IPS-18c (cell line): Measurements from ENCODE around the gene DCDC1.

ENCODE experiments used
- H3K4me3 ChIP-seq: 2 replicates; pipeline ENCODE4 v1.7.0; 2013; ENCODE audit warnings: low read depth, mild to moderate bottlenecking, low read length, moderate library complexity; ENCODE audit not compliant: insufficient read depth
- H3K9me3 ChIP-seq: one replicate; pipeline ENCODE4 v1.6.1; 2013; ENCODE audit warnings: mild to moderate bottlenecking, low read length, moderate library complexity; ENCODE audit not compliant: control insufficient read depth, insufficient read depth

The DCDC1 gene

DNA sequence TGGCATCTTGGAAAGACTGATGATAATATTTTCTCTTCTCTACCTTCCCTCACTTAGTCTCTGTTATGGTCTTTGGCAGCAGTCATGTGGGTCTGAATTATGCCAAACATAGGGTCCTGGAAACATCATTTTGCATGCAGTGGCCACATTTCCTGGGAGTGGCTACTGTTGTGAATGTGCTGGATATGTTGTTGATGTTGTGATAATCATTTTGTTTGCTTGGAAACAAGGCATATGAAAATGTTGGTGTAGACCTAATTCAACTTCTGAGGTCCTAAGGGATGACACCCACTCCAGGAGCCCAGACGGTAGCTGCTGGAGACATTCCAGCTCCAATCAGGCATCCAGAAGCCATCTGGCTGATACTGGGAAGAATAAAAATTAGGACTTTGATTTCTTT lies 109.7 kb downstream of the DCDC1 start:
- Histone ChIP-seq H3K9me3 (no peaks in the 10 kb centered on the region), H3K4me3 (no peak overlapping the region)

DNA sequence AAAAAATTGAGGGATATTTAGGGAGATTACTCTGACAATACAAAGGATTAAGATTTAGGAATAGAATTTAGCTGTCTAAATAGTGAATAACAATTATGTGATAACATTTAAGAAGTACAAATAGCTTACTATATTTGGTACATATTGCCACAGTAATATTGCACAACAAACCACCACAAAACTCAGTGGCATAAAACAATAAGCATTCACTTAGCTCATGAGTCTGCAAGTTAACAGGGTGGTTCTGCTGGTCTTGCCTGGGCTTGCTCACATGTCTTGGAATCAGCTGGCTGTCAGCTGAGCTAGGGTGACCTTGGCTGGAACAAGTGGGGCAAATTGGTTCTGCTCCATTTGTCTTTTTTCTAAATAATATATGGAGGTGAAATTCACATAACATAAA lies 115.1 kb downstream of the DCDC1 start:
- H3K9me3 ChIP-seq, result no peaks in the 10 kb centered on the region
- no peak overlapping the region for H3K4me3 ChIP-seq

DNA sequence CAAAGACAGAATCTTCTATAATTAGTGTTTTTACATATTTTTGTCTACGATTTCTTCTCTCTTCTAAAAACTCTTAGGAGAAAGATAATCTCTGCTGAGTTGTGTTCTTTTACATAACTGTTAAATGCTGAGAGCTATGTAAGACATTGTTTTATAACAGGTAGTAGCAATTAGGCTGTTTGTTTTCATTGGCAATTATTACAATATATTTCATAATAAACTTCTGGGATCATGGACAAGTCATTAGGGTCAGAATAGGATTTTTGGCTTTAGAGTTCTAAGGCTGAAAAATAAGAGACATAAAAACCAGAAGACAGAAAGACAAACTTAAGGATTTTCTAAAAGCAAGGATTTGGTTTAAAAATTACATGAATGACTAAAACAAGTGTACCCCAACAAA lies 120.8 kb downstream of the DCDC1 start:
- no peaks in the 10 kb centered on the region for H3K9me3 ChIP-seq
- H3K4me3 ChIP-seq, result no peak overlapping the region

DNA sequence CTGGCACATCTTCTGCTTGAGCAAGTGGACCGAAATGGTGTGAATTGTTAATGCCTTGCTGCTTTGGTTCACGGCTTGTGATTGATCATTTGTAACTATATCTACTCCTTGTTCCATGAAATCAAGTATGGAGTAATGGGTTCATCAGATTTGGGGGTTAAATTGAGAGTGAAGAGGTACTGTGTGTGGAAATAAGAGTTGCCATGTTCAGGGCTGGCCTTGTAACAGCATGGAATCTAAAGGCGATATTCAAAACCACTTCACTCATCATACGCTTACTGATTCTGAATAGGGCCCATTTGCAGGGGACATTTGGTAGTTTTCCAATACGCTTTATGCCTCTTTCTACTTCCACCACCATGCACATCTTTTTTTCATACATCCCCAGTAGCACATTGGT lies 122.2 kb downstream of the DCDC1 start:
- Histone ChIP-seq H3K9me3 (no peaks in the 10 kb centered on the region), H3K4me3 (no peak overlapping the region)

DNA sequence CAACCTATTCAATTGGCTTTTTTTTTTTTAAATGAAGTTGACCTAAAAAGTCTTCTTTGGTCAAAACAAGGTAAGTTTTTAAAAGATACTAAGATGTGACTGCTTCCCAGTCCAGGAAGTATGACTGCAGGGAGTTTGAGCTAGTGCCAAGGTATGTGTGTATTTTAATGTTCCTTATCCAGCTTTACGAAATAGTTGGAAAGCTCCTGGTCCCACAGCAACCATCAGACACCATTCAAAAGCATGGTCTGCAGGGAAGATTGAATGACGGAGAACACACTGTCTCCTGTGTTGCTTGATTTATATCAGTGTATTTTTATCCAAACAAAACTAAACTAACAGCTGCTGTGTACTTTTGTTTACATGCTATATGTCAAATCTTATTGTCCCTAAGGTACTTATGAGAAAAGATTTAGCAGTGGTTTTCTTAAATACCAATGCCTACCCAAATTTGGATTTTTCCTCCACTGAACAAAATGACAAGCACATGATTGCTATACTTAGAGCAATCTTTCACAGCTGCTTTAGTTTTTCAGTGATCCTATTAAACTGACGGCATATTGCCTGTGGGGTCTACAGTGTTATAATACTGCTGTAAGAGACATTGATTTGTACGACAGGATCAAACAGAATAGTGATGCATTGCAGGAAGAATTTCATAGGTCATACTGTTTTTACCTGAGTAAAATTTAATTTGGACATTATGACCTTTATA lies 122.9 kb downstream of the DCDC1 start:
- Histone ChIP-seq H3K4me3 (no peak overlapping the region), H3K9me3 (no peaks in the 10 kb centered on the region)

DNA sequence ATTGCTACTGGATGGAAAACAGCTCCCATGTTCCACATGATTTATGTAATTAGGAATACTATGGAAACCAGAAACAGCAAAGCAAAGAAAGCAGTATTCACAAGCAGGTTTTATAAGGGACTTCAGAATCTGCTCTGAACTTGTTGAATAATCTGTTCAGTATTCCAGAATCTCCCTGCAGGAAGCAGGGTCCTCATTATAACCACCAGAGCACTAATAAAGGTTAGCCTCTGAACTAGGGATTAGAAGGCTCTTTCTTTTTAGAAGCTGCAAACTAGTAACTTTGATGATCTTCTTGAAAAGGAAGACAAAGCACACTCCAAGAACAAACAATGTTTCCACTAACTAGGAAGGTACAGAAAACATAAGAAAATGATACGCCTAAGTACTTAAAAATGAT lies 125.8 kb downstream of the DCDC1 start:
- Histone ChIP-seq H3K9me3 (no peaks in the 10 kb centered on the region), H3K4me3 (no peak overlapping the region)

DNA sequence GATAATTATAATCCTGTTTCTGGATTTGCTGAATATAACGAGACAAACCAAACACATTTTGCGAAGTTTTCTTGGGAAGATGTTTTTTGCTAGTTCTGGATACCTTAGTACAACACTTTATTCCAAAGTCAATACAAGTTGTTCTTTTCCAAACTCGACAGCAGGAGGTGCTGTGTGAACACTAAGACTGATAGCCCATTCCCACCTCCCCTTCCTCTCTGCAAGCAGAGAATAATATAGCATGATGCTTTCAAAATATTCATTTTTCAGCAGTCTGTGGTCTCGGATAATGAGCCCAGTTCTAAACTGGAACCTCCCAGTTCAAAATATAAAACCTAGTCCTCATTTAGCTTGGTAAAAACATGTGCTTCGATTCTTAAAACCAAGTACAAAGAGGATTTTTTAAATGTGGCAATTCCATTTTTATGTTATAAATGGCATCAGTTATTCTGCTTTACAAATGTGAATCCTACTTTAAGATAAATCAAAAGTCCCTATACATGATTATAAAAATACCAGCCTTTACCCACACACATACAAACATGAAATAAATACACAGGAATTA lies 129.1 kb downstream of the DCDC1 start:
- H3K9me3 ChIP-seq, result no peaks in the 10 kb centered on the region
- H3K4me3 ChIP-seq, result no peak overlapping the region

DNA sequence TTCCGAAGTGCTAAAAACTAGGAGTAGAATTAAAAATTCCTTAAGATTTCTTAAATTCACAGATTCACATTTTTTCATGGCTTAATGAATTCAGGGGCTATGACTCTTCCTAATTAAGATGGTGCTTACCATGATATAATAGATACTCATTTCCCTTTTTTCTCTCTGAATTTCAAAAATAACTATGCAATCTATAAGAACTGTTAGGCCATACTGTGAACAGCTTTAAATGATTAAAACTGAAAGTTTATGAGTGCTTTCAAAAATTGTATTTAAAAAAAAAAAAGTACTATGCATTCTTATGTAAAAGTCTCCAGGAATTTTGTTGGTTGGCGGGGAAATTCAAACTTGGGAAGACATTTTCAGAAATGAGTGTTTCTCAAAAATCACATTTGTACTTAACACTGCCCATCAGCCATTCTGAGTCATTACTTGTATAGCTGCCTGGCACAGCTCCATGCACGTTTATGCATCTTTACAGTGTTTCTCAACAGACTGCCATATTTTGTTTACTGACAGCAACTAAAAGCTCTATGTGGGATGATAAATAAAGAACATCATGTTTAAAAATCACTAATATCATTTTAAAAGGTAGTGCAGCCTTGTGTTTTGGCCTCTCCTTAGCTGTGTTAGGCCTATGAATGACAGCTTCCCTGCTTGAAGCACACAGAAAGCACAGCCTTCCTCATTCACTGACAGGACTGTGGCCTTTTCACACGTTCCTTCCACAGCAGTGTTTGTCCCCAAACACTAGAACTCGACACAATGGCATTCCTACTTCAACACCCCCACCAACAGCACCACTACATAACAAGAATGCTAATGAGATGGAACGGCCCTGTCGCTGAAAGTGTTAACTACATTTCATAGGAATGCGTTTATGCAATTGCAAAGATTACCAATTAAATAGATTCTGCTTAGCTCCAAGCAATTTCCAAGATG lies 131.4 kb downstream of the DCDC1 start:
- Histone ChIP-seq H3K9me3 (no peaks in the 10 kb centered on the region), H3K4me3 (no peak overlapping the region)

DNA sequence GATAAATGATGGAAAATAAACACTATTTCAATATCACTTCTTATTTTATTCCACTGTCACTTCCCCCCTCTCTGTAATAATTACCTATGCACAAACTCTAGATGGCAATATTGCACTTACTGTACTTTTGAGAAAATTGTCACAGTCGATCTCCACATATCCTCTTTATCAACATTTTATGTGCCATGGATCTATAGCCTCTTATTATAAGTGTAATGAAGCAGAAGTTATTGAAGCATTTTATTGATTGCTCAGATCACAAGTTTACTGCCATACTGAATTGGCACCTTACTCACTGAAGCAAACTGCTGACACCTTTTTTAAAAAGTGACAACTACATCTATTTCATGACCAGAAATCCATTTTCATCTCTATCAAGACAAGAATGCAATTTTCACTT lies 133.4 kb downstream of the DCDC1 start:
- no peak overlapping the region for H3K4me3 ChIP-seq
- H3K9me3 ChIP-seq, result no peaks in the 10 kb centered on the region

DNA sequence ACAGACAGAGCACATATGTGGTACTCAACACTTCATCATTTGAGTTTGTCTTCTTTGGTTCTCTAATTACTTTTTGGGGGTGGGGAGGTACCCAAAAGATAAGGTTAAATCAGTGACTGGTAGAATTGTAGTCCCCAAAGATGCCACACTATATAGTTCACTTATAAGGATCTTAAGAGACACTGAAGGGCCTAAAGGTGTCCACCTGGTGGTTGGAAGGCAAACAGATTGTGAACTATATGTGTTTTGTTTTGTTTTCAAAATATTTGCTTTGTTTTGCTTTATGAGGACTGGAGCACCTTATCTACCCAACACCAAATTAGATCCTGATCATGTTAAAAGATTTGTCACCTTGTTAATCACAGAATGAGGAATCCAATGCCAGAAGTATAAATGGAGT lies 136.1 kb downstream of the DCDC1 start:
- Histone ChIP-seq H3K9me3 (no peaks in the 10 kb centered on the region), H3K4me3 (no peak overlapping the region)

DNA sequence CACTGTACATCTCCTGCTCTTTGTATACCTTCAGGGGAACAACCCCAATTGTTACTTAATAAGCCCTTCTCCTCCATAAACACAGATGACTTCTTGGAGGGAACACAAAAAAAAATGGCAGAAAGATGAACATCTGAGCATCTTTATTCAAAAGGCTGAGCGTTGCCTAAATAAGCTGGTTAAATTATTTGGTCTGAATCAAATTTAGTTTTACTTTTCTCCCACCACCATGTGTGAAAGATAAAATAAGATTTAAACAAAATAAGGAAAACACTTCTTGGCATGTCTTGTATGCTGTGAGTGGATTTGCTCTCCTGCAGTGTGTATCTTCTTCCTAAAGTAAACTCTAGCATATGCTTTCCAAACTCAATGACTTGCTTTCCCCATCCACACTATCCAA lies 137.9 kb downstream of the DCDC1 start:
- Histone ChIP-seq H3K9me3 (no peaks in the 10 kb centered on the region), H3K4me3 (no peak overlapping the region)

DNA sequence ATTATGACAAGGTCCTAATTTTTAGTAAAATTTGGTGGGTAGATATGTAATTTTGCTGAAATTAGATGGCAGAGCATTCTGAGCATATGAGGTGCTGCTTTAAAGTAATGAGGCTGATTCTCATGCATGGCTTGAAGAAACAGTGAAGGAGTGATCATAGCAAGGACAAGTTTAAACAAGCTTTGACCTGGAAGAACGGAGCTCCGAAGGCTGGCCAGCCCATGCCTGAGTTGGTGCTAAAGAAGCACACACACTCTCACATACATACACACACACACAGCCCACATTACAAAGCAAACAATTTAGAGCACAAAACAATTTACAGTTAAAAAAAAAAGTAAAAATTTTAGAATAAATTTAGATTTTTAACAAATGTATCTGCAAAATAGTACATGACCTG lies 150.7 kb downstream of the DCDC1 start:
- H3K4me3 ChIP-seq, result no peak overlapping the region
- H3K9me3 ChIP-seq, result no peaks in the 10 kb centered on the region

DNA sequence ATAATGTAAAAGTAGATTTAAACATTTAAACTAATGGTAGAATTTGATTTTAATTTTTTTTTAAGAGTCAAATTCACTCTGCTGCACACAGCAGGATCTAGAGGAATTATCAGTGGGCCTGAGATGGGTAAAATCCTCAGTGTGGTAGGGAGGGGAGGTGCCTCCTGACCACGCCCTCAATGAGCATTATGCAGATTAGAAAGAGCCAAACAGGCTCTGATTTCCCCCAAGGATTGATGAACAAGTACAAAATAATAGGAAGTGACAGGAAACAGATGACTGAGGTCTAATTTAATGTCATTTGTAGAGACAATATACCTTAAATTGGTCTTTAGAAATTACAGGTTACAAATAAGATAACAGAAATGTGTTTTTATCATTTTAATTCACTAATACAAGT lies 155.2 kb downstream of the DCDC1 start:
- no peak overlapping the region for H3K4me3 ChIP-seq
- no peaks in the 10 kb centered on the region for H3K9me3 ChIP-seq

DNA sequence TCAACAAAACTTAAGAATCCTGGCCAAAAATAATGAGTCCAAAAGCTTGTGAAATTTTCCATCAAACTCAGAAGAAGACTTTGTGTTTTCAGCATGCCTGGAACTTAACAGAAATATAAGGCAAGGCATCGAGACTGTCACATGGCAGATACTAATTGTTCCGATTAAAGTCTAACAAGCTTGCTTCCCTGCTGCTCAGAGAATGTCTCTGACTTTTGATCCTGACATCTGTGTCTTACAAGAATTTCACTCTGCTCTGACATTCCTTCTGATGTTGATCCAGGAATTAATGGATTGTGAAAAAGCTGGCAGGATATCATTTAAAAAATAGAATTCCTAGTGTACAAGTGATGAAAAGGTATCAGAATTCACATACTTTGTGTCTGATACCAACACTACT lies 170.2 kb downstream of the DCDC1 start:
- no peaks in the 10 kb centered on the region for H3K9me3 ChIP-seq
- H3K4me3 ChIP-seq, result no peak overlapping the region

DNA sequence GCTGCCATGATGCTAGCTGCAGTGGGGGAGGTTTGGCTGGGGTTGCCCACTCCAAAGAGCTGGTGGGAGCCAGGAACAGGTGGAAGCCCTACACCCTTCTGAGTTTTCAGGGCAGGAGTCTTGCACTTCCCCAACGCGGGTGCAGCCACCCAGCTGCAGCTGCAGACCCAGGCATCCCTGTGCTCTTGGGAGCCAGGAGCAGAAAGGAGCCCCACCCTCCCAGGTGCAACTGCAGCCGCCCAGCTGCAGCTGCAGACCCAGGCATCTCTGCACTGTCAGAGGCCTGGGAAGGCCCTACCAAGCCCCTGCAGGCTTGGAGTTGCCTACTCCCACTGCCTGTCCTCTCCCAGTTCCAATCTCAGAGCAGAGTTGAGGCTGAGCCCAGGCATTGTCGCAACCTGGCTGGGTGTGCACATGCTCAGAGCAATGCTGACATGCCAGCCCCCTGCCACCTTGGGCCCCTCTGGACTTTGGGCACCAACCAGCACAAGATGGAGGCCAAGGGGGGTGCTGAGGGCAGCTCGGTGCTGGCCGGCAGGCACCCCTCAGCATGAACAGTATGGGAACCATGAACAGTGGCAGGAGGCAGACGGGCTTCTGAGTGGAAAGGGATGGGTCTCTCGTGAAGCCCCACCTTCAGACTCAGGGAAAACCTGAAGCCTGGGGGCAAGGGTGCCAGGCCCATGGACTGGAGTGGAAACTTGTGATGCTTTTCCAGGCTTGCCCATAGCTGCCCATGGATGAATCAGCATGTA lies 195.4 kb downstream of the DCDC1 start:
- H3K9me3 ChIP-seq, result peaks cover 7% of the 10 kb centered on the region
- H3K4me3 ChIP-seq, result no peak overlapping the region

DNA sequence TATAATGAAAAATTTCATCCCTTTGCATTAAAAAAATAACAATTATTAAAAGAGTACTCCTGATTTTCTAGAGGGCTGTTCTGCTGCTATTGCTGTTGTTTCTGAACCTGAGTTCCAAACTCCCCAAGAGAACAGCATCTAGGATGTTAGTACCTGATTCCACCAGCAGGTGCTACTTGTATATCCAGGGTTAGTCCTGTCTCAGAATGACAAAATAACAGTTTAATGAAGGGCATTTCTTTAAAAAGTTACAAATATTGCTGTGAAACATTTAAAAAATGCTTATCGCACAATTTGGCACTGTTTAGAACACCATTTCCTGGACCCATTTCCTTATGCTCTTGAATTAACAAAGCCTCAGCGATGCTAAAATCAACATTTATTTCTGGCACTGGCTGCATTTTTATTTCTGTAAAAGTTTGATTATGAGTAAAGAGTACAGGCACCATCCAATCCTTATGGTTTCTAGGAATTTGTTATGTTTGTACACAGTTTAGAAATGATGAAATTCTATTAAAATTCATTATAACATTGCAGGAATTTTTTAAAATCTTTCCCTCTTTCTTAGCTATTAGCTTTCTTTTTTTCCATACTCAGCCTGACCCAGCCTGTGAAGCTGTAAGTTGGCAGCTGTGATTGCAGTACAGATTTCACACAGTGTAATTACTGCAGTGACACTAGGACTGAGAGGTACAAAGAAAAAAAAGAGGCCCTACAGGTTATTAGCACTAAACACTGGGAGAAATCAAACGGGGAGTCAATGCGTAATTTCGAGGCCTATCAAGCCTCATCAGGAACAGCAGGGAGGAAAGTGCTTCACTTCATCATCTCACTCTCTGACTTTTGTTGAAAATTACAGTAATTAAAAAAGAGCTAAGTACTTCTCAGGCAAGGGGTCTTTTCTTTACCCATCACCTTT lies 208.8 kb downstream of the DCDC1 start:
- Histone ChIP-seq H3K9me3 (no peaks in the 10 kb centered on the region), H3K4me3 (no peak overlapping the region)

DNA sequence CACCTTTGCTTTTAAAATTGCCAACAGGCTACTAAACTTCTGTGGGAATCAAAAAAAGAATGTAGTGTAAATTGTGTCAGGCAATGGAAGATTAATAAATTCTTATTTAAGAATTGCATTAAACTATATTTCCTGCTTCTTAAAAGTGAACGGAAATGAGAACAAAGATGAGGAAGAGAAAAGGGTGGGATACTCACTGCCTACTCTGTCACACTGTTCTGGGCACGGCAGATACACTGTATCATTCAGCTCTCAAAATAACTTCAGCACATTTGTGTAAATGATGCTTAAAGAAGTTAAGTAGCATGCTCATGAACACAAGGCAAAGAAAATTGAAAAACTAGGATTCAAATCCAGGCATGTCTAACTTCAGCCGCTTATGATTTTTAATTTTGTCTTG lies 218.7 kb downstream of the DCDC1 start:
- no peaks in the 10 kb centered on the region for H3K9me3 ChIP-seq
- no peak overlapping the region for H3K4me3 ChIP-seq
